ENCODE data around the gene SYT10.

GRCh38 chr12:33440477-33440876 is 858 bp upstream of the SYT10 start:
- TF ChIP-seq CTCF (IDR thresholded peaks at IDR 0.05) (no peak), SIN3A (IDR thresholded peaks at IDR 0.05; ENCODE audit: borderline replicate concordance, low read depth, low read length) (no peak), USF2 (IDR thresholded peaks at IDR 0.05; ENCODE audit: borderline replicate concordance, low read depth, low read length) (no peak)
